SU-DHL-6 (cell line): ENCODE results near the gene SMCHD1.

Experiments used
- CTCF ChIP-seq: fragments of 200-600 bp; sonication (generic); IDR thresholded peaks from one replicate; pipeline ENCODE4 v1.5.1; 2017; ENCODE audit warnings: antibody characterized with exemption, mild to moderate bottlenecking, low read length, moderate library complexity; ENCODE audit not compliant: insufficient read depth, poor library complexity, severe bottlenecking
- EZH2phosphoT487 ChIP-seq: fragments of 200-600 bp; sonication (generic), shearing (Covaris generic); conservative IDR thresholded peaks from 2 replicates; pipeline ENCODE4 v1.6.1; 2018; ENCODE audit warnings: mild to moderate bottlenecking, antibody characterized with exemption, low read length, moderate library complexity, mixed read lengths

- no peak for TF ChIP-seq CTCF
- TF ChIP-seq EZH2phosphoT487, result no peak
These were observed 1.2 kb upstream of the SMCHD1 start for GRCh38 chr18:2654169-2654927.
